GM12878 (cell line): ENCODE results near the gene KIF18A. TPM values are rescaled to one million over a fixed set of nuclear protein-coding genes. Genes with fewer than 3 reads are reported as not detected.

Experiments used
- ATAC-seq: fragments of 200-7000 bp; cut with Tn5 transposase; 3 replicates; pipeline ENCODE4 v1.9.1; 2020; ENCODE audit warnings: mild to moderate bottlenecking, moderate library complexity
- BruUV-seq: library from RNA; stranded (reverse); fragments of 400-500 nt; replicated peaks from 2 replicates; lab custom pipeline; 2021; lab: Mats Ljungman, UMichigan
- CTCF ChIA-PET: fragments of 300-600 bp; sonication (Branson Sonifier 250); formaldehyde crosslinking; extraction: SDS; loops from one replicate; lab custom pipeline; 2021; ENCODE audit warnings: inconsistent platforms; lab: Yijun Ruan, JAX
- POLR2A ChIA-PET: fragments of 350-600 bp; formaldehyde crosslinking; extraction: SDS; loops from one replicate; lab custom pipeline; 2021; ENCODE audit warnings: inconsistent platforms; lab: Charles Lee
- RAD21 ChIA-PET: fragments of 300-600 bp; sonication (Branson Sonifier 250); formaldehyde crosslinking; loops from one replicate; lab custom pipeline; 2023; ENCODE audit warnings: antibody characterized with exemption; ENCODE audit not compliant: unreplicated experiment; lab: Charles Lee
- SMC1A ChIA-PET: fragments of 300-600 bp; sonication (Branson Sonifier 250); formaldehyde crosslinking; loops from one replicate; lab custom pipeline; 2023; ENCODE audit not compliant: unreplicated experiment, uncharacterized antibody; lab: Charles Lee
- DNase-seq: peaks from one replicate; pipeline ENCODE4 v3.0.0-alpha.2; 2011; ENCODE audit warnings: low read depth, low spot score
- FAIRE-seq: peaks from 3 replicates; lab custom pipeline; 2011; peaks lifted over from hg19 to GRCh38; lab: Jason Lieb, UNC
- H2AFZ ChIP-seq: 2 replicates; pipeline ENCODE4 v1.6.0; 2011; ENCODE audit warnings: low read depth, low read length, control low read depth; ENCODE audit not compliant: control insufficient read depth
- H3K27ac ChIP-seq: 2 replicates; pipeline ENCODE4 v1.5.1; 2011; ENCODE audit warnings: control low read depth; ENCODE audit not compliant: control insufficient read depth, insufficient read depth
- H3K27me3 ChIP-seq, 2 experiments: replicated peaks in 1 of 2; 2 replicates each; pipeline versions ENCODE4 v1.6.0 to v1.6.1; 2011; ENCODE audit warnings: low read length in 1 of 2; ENCODE audit not compliant: control insufficient read depth in 2 of 2, insufficient read depth in 2 of 2
- H3K36me3 ChIP-seq, 2 experiments: 2 replicates each; pipeline ENCODE4 v1.5.1; 2011; ENCODE audit warnings: low read length in 1 of 2; ENCODE audit not compliant: control insufficient read depth in 2 of 2, insufficient read depth in 2 of 2
- H3K4me1 ChIP-seq: 2 replicates; pipeline ENCODE4 v1.6.1; 2011; ENCODE audit warnings: mild to moderate bottlenecking, low read length, moderate library complexity, mixed read lengths; ENCODE audit not compliant: control insufficient read depth, insufficient read depth
- H3K4me2 ChIP-seq: 2 replicates; pipeline ENCODE4 v1.6.0; 2011; ENCODE audit warnings: control low read depth; ENCODE audit not compliant: control insufficient read depth, insufficient read depth
- H3K4me3 ChIP-seq: fragments of 200-600 bp; sonication (generic); 2 replicates; pipeline ENCODE4 v1.5.1; 2016
- H3K79me2 ChIP-seq: 2 replicates; pipeline ENCODE4 v1.6.0; 2011; ENCODE audit warnings: low read length; ENCODE audit not compliant: control insufficient read depth, insufficient read depth
- H3K9ac ChIP-seq: 2 replicates; pipeline ENCODE4 v1.8.0; 2011; ENCODE audit warnings: low read length, control low read depth, mixed read lengths; ENCODE audit not compliant: control insufficient read depth, insufficient read depth
- H3K9me3 ChIP-seq: replicated peaks from 3 replicates; pipeline ENCODE4 v1.5.1; 2011; ENCODE audit warnings: mild to moderate bottlenecking, low read length; ENCODE audit not compliant: control insufficient read depth, insufficient read depth
- H4K20me1 ChIP-seq: 2 replicates; pipeline ENCODE4 v1.6.0; 2011; ENCODE audit not compliant: control insufficient read depth, insufficient read depth
- BRCA1 ChIP-seq: IDR thresholded peaks from 2 replicates; pipeline ENCODE4 v1.6.1; 2011; ENCODE audit warnings: low read depth, low read length, improper control_type of control experiment
- CREM ChIP-seq: IDR thresholded peaks from 2 replicates; pipeline ENCODE4 v1.6.1; 2014; ENCODE audit warnings: antibody characterized with exemption, low read depth
- EED ChIP-seq: sonication (generic); IDR thresholded peaks from 2 replicates; pipeline ENCODE4 v1.6.1; 2016; ENCODE audit warnings: antibody characterized with exemption, low read depth
- EP300 ChIP-seq, 2 experiments: fragments of 150-350 bp in 1 of 2; IDR thresholded peaks; 2 replicates each; pipeline ENCODE4 v1.6.1; 2011 to 2012; ENCODE audit warnings: low read depth in 2 of 2, low read length in 2 of 2, borderline replicate concordance in 1 of 2, improper control_type of control experiment in 1 of 2, inconsistent platforms in 1 of 2; ENCODE audit not compliant: control insufficient read depth in 1 of 2
- GABPA ChIP-seq: IDR thresholded peaks from 2 replicates; pipeline ENCODE4 v1.6.1; 2014; ENCODE audit warnings: antibody characterized with exemption, low read depth, mild to moderate bottlenecking, inconsistent platforms
- HDAC6 ChIP-seq: fragments of 200-600 bp; sonication (generic); IDR thresholded peaks from one replicate; pipeline ENCODE4 v1.8.0; 2017; ENCODE audit warnings: antibody characterized with exemption; ENCODE audit not compliant: unreplicated experiment
- IKZF1 ChIP-seq: fragments of 450-650 bp; conservative IDR thresholded peaks from 2 replicates; pipeline ENCODE4 v1.6.1; 2017; ENCODE audit warnings: antibody characterized with exemption, mild to moderate bottlenecking
- MEF2B ChIP-seq: fragments of 450-650 bp; IDR thresholded peaks from 2 replicates; pipeline ENCODE4 v1.6.1; 2018; ENCODE audit warnings: mild to moderate bottlenecking, moderate library complexity; ENCODE audit not compliant: partially characterized antibody, poor library complexity, severe bottlenecking
- MLLT1 ChIP-seq: fragments of 450-650 bp; IDR thresholded peaks from 2 replicates; pipeline ENCODE4 v1.6.1; 2016; ENCODE audit warnings: mild to moderate bottlenecking
- NKRF ChIP-seq: fragments of 450-650 bp; conservative IDR thresholded peaks from 2 replicates; pipeline ENCODE4 v1.6.1; 2017; ENCODE audit warnings: mild to moderate bottlenecking, moderate library complexity
- RAD21 ChIP-seq: IDR thresholded peaks from 2 replicates; pipeline ENCODE4 v1.6.1; 2011; ENCODE audit warnings: mild to moderate bottlenecking, low read depth, low read length, moderate library complexity; ENCODE audit not compliant: insufficient read depth
- RB1 ChIP-seq: fragments of 450-650 bp; formaldehyde crosslinking; IDR thresholded peaks from 2 replicates; pipeline ENCODE4 v1.6.1; 2017; ENCODE audit warnings: mild to moderate bottlenecking, borderline replicate concordance
- RELA ChIP-seq: fragments of 450-650 bp; IDR thresholded peaks from 2 replicates; pipeline ENCODE4 v1.8.0; 2014; ENCODE audit warnings: borderline replicate concordance; ENCODE audit not compliant: partially characterized antibody
- TBL1XR1 ChIP-seq: IDR thresholded peaks from 2 replicates; pipeline ENCODE4 v1.6.1; 2012; ENCODE audit warnings: low read depth, low read length, improper control_type of control experiment
- ZBTB40 ChIP-seq: fragments of 450-650 bp; IDR thresholded peaks from 2 replicates; pipeline ENCODE4 v1.6.1; 2016; ENCODE audit warnings: mild to moderate bottlenecking, moderate library complexity, borderline replicate concordance
- ZNF207 ChIP-seq: fragments of 450-650 bp; IDR thresholded peaks from 2 replicates; pipeline ENCODE4 v1.6.1; 2014; ENCODE audit warnings: antibody characterized with exemption, mild to moderate bottlenecking, borderline replicate concordance
- ZSCAN29 ChIP-seq: fragments of 450-650 bp; IDR thresholded peaks from 2 replicates; pipeline ENCODE4 v1.6.1; 2017; ENCODE audit warnings: mild to moderate bottlenecking, moderate library complexity
- ZZZ3 ChIP-seq: IDR thresholded peaks from 2 replicates; pipeline ENCODE4 v1.6.1; 2011; ENCODE audit warnings: low read depth; ENCODE audit not compliant: control insufficient read depth, insufficient read length
- WGBS: methylation state at CpG from one replicate; pipeline ENCODE4 v1.1.6; 2016; ENCODE audit warnings: low lambda C conversion rate; ENCODE audit not compliant: insufficient replicate concordance, insufficient coverage; ENCODE audit errors: missing lambda C conversion rate; 5-methylcytosine and 5-hydroxymethylcytosine counted together
- in situ Hi-C: fragments of 300-500 bp; cut with MboI; formaldehyde crosslinking; loops from 9 replicates; pipeline ENCODE4 v1.14.3; 2018; ENCODE audit warnings: mixed read lengths
- intact Hi-C: fragments of 100-400 bp; cut with micrococcal nuclease; formaldehyde crosslinking; loops from one replicate; pipeline ENCODE4 v1.14.2; 2022; ENCODE audit not compliant: unreplicated experiment
- polyA plus RNA-seq, 11 experiments: library from polyadenylated mRNA; depleted of rRNA in 4 of 11; unstranded in 6 of 11; stranded (reverse) in 5 of 11; fragments of >200 nt; fragmentation: Nextera tagmentation in 4 of 11; fragmentation: Illumina TruSeq in 1 of 11; extraction: Ambion mirVana in 4 of 11; extraction: Trizol in 1 of 11; gene quantifications; 1 replicate in 1 of 11; 2 replicates in 10 of 11; pipeline versions ENCODE4 v1.2.1 to v1.2.3, GENCODE V29; 2011 to 2016; ENCODE audit warnings: inconsistent platforms in 2 of 11, missing spikeins in 2 of 11, low read depth in 1 of 11
- total RNA-seq, 4 experiments: library from RNA; depleted of rRNA in 3 of 4; stranded (reverse); fragments of >200 nt in 3 of 4; fragmentation: Illumina TruSeq in 1 of 4; extraction: Trizol in 1 of 4; gene quantifications; 2 replicates each; pipeline versions ENCODE4 v1.2.1 to v1.2.3, GENCODE V29; 2013 to 2021

KIF18A gene
- total and polyA plus RNA-seq, 10 of the 15 experiments (the other 5 are each of a cell fraction or from before 2014, with no cell fraction given) = 11.2 to 31.5 (median 20.4) TPM

DNA sequence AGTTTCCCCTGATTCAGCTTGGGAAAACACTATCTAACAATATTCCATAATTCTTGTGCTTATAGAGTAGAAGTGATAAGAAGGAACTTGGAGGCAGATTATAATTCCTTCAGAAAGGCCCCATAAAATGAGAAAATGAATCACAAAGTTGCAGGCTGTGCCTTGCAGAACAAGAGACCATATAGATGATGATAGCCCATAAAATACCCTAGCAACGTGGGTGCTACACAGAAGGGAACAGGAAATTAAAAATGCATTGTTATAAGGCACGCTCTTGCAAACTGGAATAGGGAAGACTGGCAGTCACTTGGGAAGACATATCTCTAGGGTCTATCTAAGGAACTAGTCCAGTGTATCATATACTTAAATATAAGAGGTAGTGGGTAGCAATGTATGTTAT is 67.6 kb downstream of the KIF18A start:
- ChIA-PET RAD21 (no interaction called here), POLR2A (no interaction called here), CTCF (no interaction called here), SMC1A (no interaction called here)
- TF ChIP-seq BRCA1 (no peak), RELA (no peak), EED (no peak), NKRF (no peak), RB1 (no peak), ZZZ3 (no peak), MEF2B (no peak), MLLT1 (no peak), RAD21 (no peak), CREM (no peak), ZSCAN29 (no peak), EP300 (IDR thresholded peaks at IDR 0.05; ENCODE audit: borderline replicate concordance in 1 of 2, control insufficient read depth in 1 of 2, low read depth in 2 of 2, low read length in 2 of 2) (no peak), IKZF1 (no peak), TBL1XR1 (no peak), ZBTB40 (no peak), HDAC6 (no peak), ZNF207 (no peak), GABPA (no peak)
- no peak overlapping the region for H3K9ac ChIP-seq
- no peaks in the 10 kb centered on the region for H3K9me3 ChIP-seq
- H4K20me1 ChIP-seq = no peaks in the 10 kb centered on the region
- H3K27ac ChIP-seq = no peak overlapping the region
- DNase-seq (no peak), ATAC-seq (no peak), FAIRE-seq (no peak)
- intact Hi-C loops = no loop called here
- no peaks in the 10 kb centered on the region for H3K79me2 ChIP-seq
- H3K4me3 ChIP-seq = no peak overlapping the region
- no peaks in the 10 kb centered on the region for H3K4me1 ChIP-seq
- no TSS peak for BruUV-seq
- H3K36me3 ChIP-seq = no peaks in the 10 kb centered on the region; a peak in 1 of 4 replicates
- H2AFZ ChIP-seq = no peak overlapping the region
- WGBS = 80% methylated on average over 2 of the region's 2 CpGs
- in situ Hi-C loops = no loop called here
- no peaks in the 10 kb centered on the region for H3K27me3 ChIP-seq
- H3K4me2 ChIP-seq = no peak overlapping the region
